Urothelium cell line (cell line): ENCODE measurements around the gene PSMC3IP.
"Not testable (repeated sequence)": the region's sequence is repeated elsewhere in the genome, so short reads cannot be mapped to it uniquely, and the experiment has no call there.

ENCODE experiments used
- DNase-seq: peaks from one replicate; pipeline ENCODE4 v3.0.0; 2011; ENCODE audit warnings: low spot score, mixed read lengths
- FAIRE-seq: peaks from 2 replicates; lab custom pipeline; 2011; peaks lifted over from hg19 to GRCh38; lab: Jason Lieb, UNC

The PSMC3IP gene

GRCh38 chr17:42562388-42563142 is 15.0 kb downstream of the PSMC3IP start:
- no peak for FAIRE-seq
- no peak for DNase-seq

- DNase-seq (peak; percentile 97), FAIRE-seq (no peak)
These were observed 15.6 kb downstream of the PSMC3IP start, which contains the start of gene COASY for GRCh38 chr17:42561897-42562387. TSS of gene COASY (plus strand) at chr17:42562148. CDS start at chr17:42562623, 475 bp downstream.

- DNase-seq (no peak), FAIRE-seq (no peak)
These were observed 17.3 kb downstream of the PSMC3IP start for GRCh38 chr17:42560246-42560645.

GRCh38 chr17:42559075-42559474 is 18.5 kb downstream of the PSMC3IP start:
- FAIRE-seq, result no peak
- no peak for DNase-seq

- not testable (repeated sequence) for DNase-seq
- peak; percentile 74 for FAIRE-seq
These were observed 21.4 kb downstream of the PSMC3IP start for GRCh38 chr17:42555961-42556617.

GRCh38 chr17:42555122-42555622 is 22.4 kb downstream of the PSMC3IP start:
- DNase-seq (no peak), FAIRE-seq (no peak)

GRCh38 chr17:42554250-42555121 is 23.0 kb downstream of the PSMC3IP start:
- peak; percentile 17 for FAIRE-seq
- DNase-seq, result peak; percentile 89

GRCh38 chr17:42553866-42554249 is 23.7 kb downstream of the PSMC3IP start:
- FAIRE-seq, result no peak
- DNase-seq, result no peak

GRCh38 chr17:42553161-42553818 is 24.2 kb downstream of the PSMC3IP start:
- no peak for FAIRE-seq
- DNase-seq, result peak; percentile 27

GRCh38 chr17:42552736-42553135 is 24.8 kb downstream of the PSMC3IP start, which contains the start of gene HSD17B1:
TSS of gene HSD17B1 (plus strand) at chr17:42552923. CDS start at chr17:42552934, 11 bp downstream.
- not testable (repeated sequence) for DNase-seq, FAIRE-seq

- FAIRE-seq (no peak), DNase-seq (no peak)
These were observed 28.4 kb downstream of the PSMC3IP start for GRCh38 chr17:42548993-42549755.

GRCh38 chr17:42548070-42548837 is 29.3 kb downstream of the PSMC3IP start:
- DNase-seq, result no peak
- FAIRE-seq, result no peak

GRCh38 chr17:42547698-42548069 is 29.8 kb downstream of the PSMC3IP start:
- no peak for DNase-seq
- no peak for FAIRE-seq

- DNase-seq (no peak), FAIRE-seq (no peak)
These were observed 30.5 kb downstream of the PSMC3IP start for GRCh38 chr17:42547001-42547461.

- DNase-seq, result not testable (repeated sequence)
- FAIRE-seq, result peak; percentile 17
These were observed 31.6 kb downstream of the PSMC3IP start for GRCh38 chr17:42545755-42546505.

- DNase-seq (no peak), FAIRE-seq (no peak)
These were observed 32.6 kb downstream of the PSMC3IP start for GRCh38 chr17:42544874-42545283.

- FAIRE-seq, result no peak
These were observed 34.1 kb downstream of the PSMC3IP start for GRCh38 chr17:42543190-42544079.

More at GRCh38 chr17:42543190-42544079, 34.1 kb downstream of the PSMC3IP start:
- no peak for DNase-seq
